ENCODE data around the gene SCD5.

The SCD5 gene

DNA sequence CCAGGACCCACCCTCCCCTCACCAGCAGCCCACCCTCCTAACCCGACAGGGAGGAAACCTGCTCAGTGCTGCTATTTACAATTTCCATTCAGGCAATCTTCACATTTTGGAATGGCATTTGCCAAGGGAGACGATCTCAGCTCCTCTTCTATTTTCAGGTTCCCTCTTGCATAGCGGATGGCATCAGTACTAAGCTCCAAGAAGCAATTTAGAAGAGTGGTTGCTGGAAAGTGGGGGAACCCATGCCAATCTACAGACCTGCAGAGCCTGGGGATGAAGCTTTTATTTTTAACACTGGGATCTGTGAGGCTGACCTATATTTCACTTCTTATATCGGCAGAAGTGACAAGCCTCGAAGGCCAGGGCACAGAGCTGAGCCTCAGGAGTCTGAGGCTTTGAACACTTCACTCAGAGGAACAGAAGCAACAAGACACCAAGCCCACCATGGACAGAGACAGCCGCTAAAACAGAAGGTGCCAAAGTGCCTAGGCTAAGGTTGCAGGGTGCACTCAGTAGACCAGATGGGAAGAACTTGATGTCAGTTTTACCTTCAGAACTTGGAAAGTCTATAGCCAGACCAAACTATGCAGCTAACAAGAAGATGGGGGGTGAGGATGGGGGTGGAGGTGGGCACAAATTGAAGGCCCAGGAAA is 44.0 kb downstream of the SCD5 start:
- no peak for DNase-seq (ENCODE audit: low read depth)
- TF ChIP-seq, protein P1, sequence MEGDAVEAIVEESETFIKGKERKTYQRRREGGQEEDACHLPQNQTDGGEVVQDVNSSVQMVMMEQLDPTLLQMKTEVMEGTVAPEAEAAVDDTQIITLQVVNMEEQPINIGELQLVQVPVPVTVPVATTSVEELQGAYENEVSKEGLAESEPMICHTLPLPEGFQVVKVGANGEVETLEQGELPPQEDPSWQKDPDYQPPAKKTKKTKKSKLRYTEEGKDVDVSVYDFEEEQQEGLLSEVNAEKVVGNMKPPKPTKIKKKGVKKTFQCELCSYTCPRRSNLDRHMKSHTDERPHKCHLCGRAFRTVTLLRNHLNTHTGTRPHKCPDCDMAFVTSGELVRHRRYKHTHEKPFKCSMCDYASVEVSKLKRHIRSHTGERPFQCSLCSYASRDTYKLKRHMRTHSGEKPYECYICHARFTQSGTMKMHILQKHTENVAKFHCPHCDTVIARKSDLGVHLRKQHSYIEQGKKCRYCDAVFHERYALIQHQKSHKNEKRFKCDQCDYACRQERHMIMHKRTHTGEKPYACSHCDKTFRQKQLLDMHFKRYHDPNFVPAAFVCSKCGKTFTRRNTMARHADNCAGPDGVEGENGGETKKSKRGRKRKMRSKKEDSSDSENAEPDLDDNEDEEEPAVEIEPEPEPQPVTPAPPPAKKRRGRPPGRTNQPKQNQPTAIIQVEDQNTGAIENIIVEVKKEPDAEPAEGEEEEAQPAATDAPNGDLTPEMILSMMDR (IDR thresholded peaks at IDR 0.05; ENCODE audit: insufficient read depth, low read depth, low read length, missing control alignments) = no peak

DNA sequence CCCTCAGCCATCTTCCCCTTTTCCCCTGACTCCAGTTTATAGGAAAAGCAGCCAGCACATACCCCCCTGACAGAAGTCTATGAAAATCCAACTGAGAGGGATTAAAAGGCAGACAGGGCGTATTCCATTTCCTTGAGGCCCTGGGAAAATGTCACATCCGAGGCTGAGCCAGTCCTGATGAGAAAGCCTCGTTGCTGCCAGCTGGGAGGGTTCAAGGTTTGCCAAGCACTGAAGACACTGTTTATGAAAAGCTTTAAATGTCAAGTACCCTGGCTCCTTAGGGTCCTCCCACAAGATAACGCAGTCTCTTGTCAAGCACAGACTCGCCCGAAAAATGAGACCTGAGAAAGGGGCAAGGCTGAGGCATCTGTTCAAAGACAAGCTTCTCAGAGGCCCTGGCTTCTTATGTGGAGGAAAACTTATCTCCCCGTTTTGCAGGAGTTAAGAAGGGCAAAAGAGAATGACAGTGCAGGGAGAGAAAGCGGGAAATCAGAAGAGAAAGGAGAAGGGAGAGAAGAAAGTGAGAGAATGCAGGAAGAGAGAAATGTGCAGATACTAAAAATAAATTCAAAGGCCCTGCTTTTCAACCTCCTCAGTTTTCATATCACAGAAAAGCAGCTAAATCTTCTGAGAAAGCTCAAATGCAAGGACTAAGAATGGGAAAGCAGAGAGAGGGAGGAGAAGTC is 44.7 kb downstream of the SCD5 start:
- TF ChIP-seq, protein P1 (IDR thresholded peaks at IDR 0.05; ENCODE audit: insufficient read depth, low read depth, low read length, missing control alignments) = no peak
- no peak overlapping the region for H3K4me3 ChIP-seq (ENCODE audit: low read depth, low read length)
- DNase-seq (ENCODE audit: low read depth) = no peak

More for the DNA sequence above, 44.0 kb downstream of the SCD5 start:
- H3K4me3 ChIP-seq (ENCODE audit: low read depth, low read length) = no peak overlapping the region

DNA sequence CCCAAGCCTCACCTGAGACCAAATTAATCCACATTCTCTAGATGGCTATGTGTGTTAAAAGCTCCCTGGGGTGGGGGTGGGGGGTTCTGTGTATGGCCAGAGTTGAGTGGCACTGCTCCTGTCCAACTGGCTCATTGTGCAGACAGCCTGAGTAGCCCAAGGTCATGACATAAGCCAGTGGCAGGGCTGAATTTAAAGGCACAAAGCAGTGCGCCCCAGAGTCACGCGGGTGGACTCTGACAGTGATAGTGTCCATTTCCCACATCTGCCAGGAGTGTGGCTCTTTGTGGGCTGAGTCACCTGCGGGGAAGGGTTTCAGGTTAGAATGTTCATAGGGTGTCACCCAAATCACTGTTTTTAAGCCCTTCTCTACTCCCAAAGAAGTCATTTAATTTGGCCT is 45.4 kb downstream of the SCD5 start:
- TF ChIP-seq, protein P1 (IDR thresholded peaks at IDR 0.05; ENCODE audit: insufficient read depth, low read depth, low read length, missing control alignments) = no peak
- H3K4me3 ChIP-seq (ENCODE audit: low read depth, low read length) = no peak overlapping the region
- DNase-seq (ENCODE audit: low read depth) = peak; percentile 9

DNA sequence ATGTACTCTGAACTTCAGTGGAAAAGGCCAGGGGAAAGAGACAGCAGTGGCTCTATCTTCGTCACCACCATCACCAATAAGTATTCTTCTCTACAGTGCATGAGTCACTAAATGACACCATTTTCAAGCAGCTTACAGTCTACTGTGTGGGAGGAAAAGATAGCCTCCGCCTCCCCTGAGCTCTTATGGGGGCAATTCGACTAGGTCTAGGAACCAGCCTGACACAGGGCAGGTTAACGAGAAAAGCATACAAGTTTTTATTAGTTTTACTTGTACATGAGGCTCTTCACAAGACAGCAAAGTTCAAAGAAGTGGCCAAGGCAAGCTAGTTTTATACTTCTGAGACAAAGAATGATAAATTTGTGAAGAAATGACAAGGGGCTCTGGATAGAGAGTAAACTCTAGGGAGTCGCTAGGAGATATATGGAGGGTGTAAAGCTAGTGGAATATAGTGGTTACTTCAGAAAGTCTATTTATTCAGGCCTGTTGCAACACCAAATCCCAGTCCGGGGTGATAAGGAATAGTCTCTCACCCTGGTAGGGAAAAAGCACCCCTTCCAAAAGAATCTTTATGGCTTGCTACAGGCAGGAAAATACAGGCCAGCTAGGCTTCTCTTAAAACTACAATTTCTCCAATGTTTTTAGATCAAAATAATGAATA is 49.7 kb downstream of the SCD5 start:
- TF ChIP-seq, protein P1 (IDR thresholded peaks at IDR 0.05; ENCODE audit: insufficient read depth, low read depth, low read length, missing control alignments) = no peak
- H3K4me3 ChIP-seq (ENCODE audit: low read depth, low read length) = no peak overlapping the region
- DNase-seq (ENCODE audit: low read depth) = no peak

DNA sequence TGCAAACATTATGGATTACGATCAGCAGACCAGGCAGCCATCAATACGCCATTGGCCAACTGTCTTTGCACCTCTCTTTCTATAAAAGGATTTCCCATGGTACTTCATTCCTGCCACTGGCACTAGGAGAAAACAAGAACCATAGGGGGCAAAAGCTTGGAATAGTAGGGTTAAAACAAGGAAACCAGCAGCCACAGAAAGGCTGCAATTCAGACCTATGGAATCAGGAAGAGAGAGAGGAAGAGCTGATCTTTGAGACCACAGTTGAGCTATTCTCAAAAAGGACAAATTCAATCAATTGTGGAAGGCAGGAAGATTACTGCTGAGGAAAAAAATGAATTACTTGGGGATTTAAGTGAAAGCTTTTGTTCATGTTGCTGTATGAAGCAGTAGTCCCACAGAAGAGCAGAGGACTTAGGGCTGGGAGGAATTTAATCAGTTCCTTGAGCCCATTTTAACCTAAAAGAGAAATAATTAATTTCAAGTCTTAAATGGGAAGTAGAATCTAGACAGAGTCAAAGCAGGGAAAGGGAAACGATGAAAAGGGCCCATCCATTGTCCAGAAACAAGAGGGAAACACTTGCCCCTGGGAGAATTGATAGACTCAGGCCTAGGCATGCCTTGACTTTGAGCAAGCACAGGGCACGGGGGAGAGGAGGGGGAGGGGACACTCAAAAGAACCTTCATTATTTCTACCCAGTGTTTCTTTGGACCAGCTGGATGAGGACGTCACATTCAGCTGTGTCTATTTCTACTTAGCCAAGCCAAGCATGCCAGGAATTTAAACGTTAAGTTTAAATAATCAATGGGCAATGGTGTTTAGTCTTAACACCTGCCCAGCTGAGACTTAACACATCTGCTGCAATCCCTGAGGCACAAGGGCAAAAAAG is 50.7 kb downstream of the SCD5 start:
- TF ChIP-seq, protein P1 (IDR thresholded peaks at IDR 0.05; ENCODE audit: insufficient read depth, low read depth, low read length, missing control alignments) = no peak
- DNase-seq (ENCODE audit: low read depth) = no peak
- H3K4me3 ChIP-seq (ENCODE audit: low read depth, low read length) = no peak overlapping the region

DNA sequence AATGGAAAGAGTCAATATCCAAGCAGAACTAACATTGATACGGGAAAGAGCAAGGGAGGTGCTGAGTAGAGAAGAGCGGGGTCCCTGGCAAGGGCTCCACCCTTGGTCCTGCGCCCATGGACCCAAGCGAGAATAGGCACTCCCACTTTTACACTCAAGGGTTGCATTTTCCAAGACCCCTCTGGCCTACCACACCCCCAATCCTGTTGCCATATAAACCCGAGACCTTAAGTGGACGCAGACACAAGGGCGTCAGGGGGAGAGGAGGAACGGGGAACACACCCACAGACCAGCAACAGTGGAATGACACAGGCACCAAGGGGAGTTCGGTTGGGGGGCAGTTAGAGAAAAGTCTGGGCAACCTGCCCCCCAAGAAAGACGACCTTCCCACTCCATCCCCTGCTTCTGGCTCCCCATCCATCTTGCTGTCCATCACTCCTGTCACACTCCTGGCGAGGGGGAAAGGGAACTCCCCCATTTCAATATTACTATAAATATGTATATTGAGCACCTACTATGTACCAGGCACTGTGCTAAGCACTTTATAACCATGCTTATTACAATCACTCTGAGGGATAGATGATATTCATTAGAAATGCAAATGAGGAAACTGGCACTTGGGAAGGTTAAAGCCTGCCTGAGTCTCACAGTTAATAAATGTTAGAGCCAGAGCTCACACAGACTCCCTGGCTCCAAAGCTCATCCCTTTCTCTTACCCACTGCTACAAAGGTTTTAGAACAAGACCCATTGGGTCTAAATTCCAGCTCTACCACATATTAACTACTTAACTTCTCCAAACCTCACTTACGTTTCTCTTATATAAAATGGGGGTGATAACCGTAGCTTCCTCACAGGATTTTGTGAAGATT is 51.7 kb downstream of the SCD5 start:
- TF ChIP-seq, protein P1 (IDR thresholded peaks at IDR 0.05; ENCODE audit: insufficient read depth, low read depth, low read length, missing control alignments) = no peak
- no peak overlapping the region for H3K4me3 ChIP-seq (ENCODE audit: low read depth, low read length)
- no peak for DNase-seq (ENCODE audit: low read depth)

All from GM12865 (cell line).